Activated CD4-positive, alpha-beta memory T cell treated with anti-CD3 and anti-CD28 coated beads, Interleukin-2, amount 10 ng/mL, durations not matched to agents 7 days and 5 days (primary cell): ENCODE measurements around the gene PACRG. TPM values are rescaled to one million over a fixed set of nuclear protein-coding genes. Genes with fewer than 3 reads are reported as not detected.

Experiments
- CTCF ChIA-PET: fragments of 350-600 bp; sonication (Branson Sonifier 250); formaldehyde crosslinking; loops from one replicate; lab custom pipeline; 2021; ENCODE audit warnings: antibody characterized with exemption, inconsistent platforms; lab: Charles Lee
- POLR2A ChIA-PET: fragments of 350-600 bp; sonication (Branson Sonifier 250); formaldehyde crosslinking; loops from one replicate; lab custom pipeline; 2021; ENCODE audit warnings: antibody characterized with exemption; lab: Charles Lee
- DNase-seq: peaks from one replicate; pipeline ENCODE4 v3.0.0-alpha.2; 2020
- H3K27ac Mint-ChIP-seq: one replicate; pipeline ENCODE4 v1.8.0; 2021; ENCODE audit warnings: mild to moderate bottlenecking, mixed read lengths
- H3K27me3 Mint-ChIP-seq: one replicate; pipeline ENCODE4 v1.8.0; 2021; ENCODE audit warnings: mixed read lengths
- H3K36me3 Mint-ChIP-seq: one replicate; pipeline ENCODE4 v1.8.0; 2021; ENCODE audit warnings: low read depth, mixed read lengths
- H3K4me1 Mint-ChIP-seq: one replicate; pipeline ENCODE4 v1.8.0; 2021; ENCODE audit warnings: mixed read lengths
- H3K4me3 Mint-ChIP-seq: one replicate; pipeline ENCODE4 v1.8.0; 2021; ENCODE audit warnings: mild to moderate bottlenecking, mixed read lengths
- H3K9me3 Mint-ChIP-seq: one replicate; pipeline ENCODE4 v1.8.0; 2021; ENCODE audit warnings: mixed read lengths
- total RNA-seq, 2 experiments: library from RNA; stranded (reverse); gene quantifications; one replicate each; pipeline ENCODE4 v1.2.3, GENCODE V29; 2021

The PACRG gene
- total RNA-seq, 2 experiments from 2014 or later: not detected

- Mint-ChIP-seq H3K27ac (no peak overlapping the region), H3K27me3 (no peaks in the 10 kb centered on the region), H3K4me3 (no peak overlapping the region), H3K9me3 (no peaks in the 10 kb centered on the region), H3K36me3 (no peaks in the 10 kb centered on the region), H3K4me1 (no peaks in the 10 kb centered on the region)
- CTCF ChIA-PET: no interaction called here
- DNase-seq: no peak
- POLR2A ChIA-PET: no interaction called here
Measured at GRCh38 chr6:163083141-163083540, 355.4 kb downstream of the PACRG start.

GRCh38 chr6:163085426-163085825 is 357.7 kb downstream of the PACRG start:
- CTCF ChIA-PET: no interaction called here
- POLR2A ChIA-PET: no interaction called here
- H3K4me1 Mint-ChIP-seq: no peaks in the 10 kb centered on the region
- no peak overlapping the region for H3K4me3 Mint-ChIP-seq
- H3K36me3 Mint-ChIP-seq: no peaks in the 10 kb centered on the region
- H3K27me3 Mint-ChIP-seq: no peaks in the 10 kb centered on the region
- H3K27ac Mint-ChIP-seq: no peak overlapping the region
- H3K9me3 Mint-ChIP-seq: no peaks in the 10 kb centered on the region
- DNase-seq: no peak

GRCh38 chr6:163085861-163086623 is 358.3 kb downstream of the PACRG start:
- ChIA-PET CTCF (no interaction called here), POLR2A (no interaction called here)
- no peaks in the 10 kb centered on the region for H3K36me3 Mint-ChIP-seq

GRCh38 chr6:163086624-163086920 is 358.8 kb downstream of the PACRG start:
- Mint-ChIP-seq H3K27me3 (no peaks in the 10 kb centered on the region), H3K36me3 (no peaks in the 10 kb centered on the region), H3K4me3 (no peak overlapping the region), H3K4me1 (no peaks in the 10 kb centered on the region), H3K27ac (no peak overlapping the region), H3K9me3 (no peaks in the 10 kb centered on the region)
- DNase-seq: no peak
- POLR2A ChIA-PET: no interaction called here
- CTCF ChIA-PET: no interaction called here

More at GRCh38 chr6:163085861-163086623, 358.3 kb downstream of the PACRG start:
- Mint-ChIP-seq H3K4me1 (no peaks in the 10 kb centered on the region), H3K9me3 (no peaks in the 10 kb centered on the region), H3K27ac (no peak overlapping the region), H3K4me3 (no peak overlapping the region), H3K27me3 (no peaks in the 10 kb centered on the region)
- no peak for DNase-seq

GRCh38 chr6:163087981-163088380 is 360.2 kb downstream of the PACRG start:
- no peaks in the 10 kb centered on the region for H3K4me1 Mint-ChIP-seq
- no peaks in the 10 kb centered on the region for H3K9me3 Mint-ChIP-seq
- H3K27ac Mint-ChIP-seq: no peak overlapping the region
- CTCF ChIA-PET: no interaction called here
- POLR2A ChIA-PET: no interaction called here
- H3K27me3 Mint-ChIP-seq: no peaks in the 10 kb centered on the region
- DNase-seq: no peak
- no peaks in the 10 kb centered on the region for H3K36me3 Mint-ChIP-seq
- no peak overlapping the region for H3K4me3 Mint-ChIP-seq

GRCh38 chr6:163092876-163093275 is 365.1 kb downstream of the PACRG start:
- ChIA-PET POLR2A (no interaction called here), CTCF (no interaction called here)
- H3K36me3 Mint-ChIP-seq: no peaks in the 10 kb centered on the region
- no peaks in the 10 kb centered on the region for H3K27me3 Mint-ChIP-seq
- no peaks in the 10 kb centered on the region for H3K4me1 Mint-ChIP-seq
- no peaks in the 10 kb centered on the region for H3K9me3 Mint-ChIP-seq
- H3K27ac Mint-ChIP-seq: no peak overlapping the region
- H3K4me3 Mint-ChIP-seq: no peak overlapping the region
- DNase-seq: no peak

- Mint-ChIP-seq H3K4me1 (no peaks in the 10 kb centered on the region), H3K4me3 (no peak overlapping the region), H3K27ac (no peak overlapping the region), H3K9me3 (peaks cover 2% of the 10 kb centered on the region), H3K36me3 (no peaks in the 10 kb centered on the region), H3K27me3 (no peaks in the 10 kb centered on the region)
- CTCF ChIA-PET: no interaction called here
- DNase-seq: no peak
- POLR2A ChIA-PET: no interaction called here
Measured at GRCh38 chr6:163094881-163095280, 367.1 kb downstream of the PACRG start.

GRCh38 chr6:163095401-163095800 is 367.6 kb downstream of the PACRG start:
- POLR2A ChIA-PET: no interaction called here

GRCh38 chr6:163098827-163099479 is 371.2 kb downstream of the PACRG start:
- ChIA-PET CTCF (no interaction called here), POLR2A (no interaction called here)
- H3K9me3 Mint-ChIP-seq: peaks cover 2% of the 10 kb centered on the region
- no peaks in the 10 kb centered on the region for H3K4me1 Mint-ChIP-seq
- no peaks in the 10 kb centered on the region for H3K36me3 Mint-ChIP-seq
- H3K4me3 Mint-ChIP-seq: no peak overlapping the region
- H3K27ac Mint-ChIP-seq: no peak overlapping the region
- no peaks in the 10 kb centered on the region for H3K27me3 Mint-ChIP-seq
- DNase-seq: no peak

More at GRCh38 chr6:163095401-163095800, 367.6 kb downstream of the PACRG start:
- Mint-ChIP-seq H3K9me3 (peaks cover 2% of the 10 kb centered on the region), H3K27me3 (no peaks in the 10 kb centered on the region), H3K4me1 (no peaks in the 10 kb centered on the region), H3K27ac (no peak overlapping the region), H3K4me3 (no peak overlapping the region), H3K36me3 (no peaks in the 10 kb centered on the region)
- CTCF ChIA-PET: no interaction called here
- DNase-seq: no peak

GRCh38 chr6:163099621-163100171 is 371.9 kb downstream of the PACRG start:
- H3K27ac Mint-ChIP-seq: no peak overlapping the region
- CTCF ChIA-PET: no interaction called here
- H3K27me3 Mint-ChIP-seq: no peaks in the 10 kb centered on the region
- peaks cover 2% of the 10 kb centered on the region for H3K9me3 Mint-ChIP-seq
- H3K4me1 Mint-ChIP-seq: no peaks in the 10 kb centered on the region
- DNase-seq: no peak
- POLR2A ChIA-PET: no interaction called here
- no peaks in the 10 kb centered on the region for H3K36me3 Mint-ChIP-seq
- no peak overlapping the region for H3K4me3 Mint-ChIP-seq

- H3K27ac Mint-ChIP-seq: no peak overlapping the region
- no peak overlapping the region for H3K4me3 Mint-ChIP-seq
- H3K4me1 Mint-ChIP-seq: no peaks in the 10 kb centered on the region
- DNase-seq: no peak
- ChIA-PET CTCF (no interaction called here), POLR2A (no interaction called here)
- peaks cover 2% of the 10 kb centered on the region for H3K9me3 Mint-ChIP-seq
- no peaks in the 10 kb centered on the region for H3K27me3 Mint-ChIP-seq
- H3K36me3 Mint-ChIP-seq: no peaks in the 10 kb centered on the region
Measured at GRCh38 chr6:163100259-163100658, 372.5 kb downstream of the PACRG start.

GRCh38 chr6:163113358-163113962 is 385.7 kb downstream of the PACRG start:
- ChIA-PET CTCF (no interaction called here), POLR2A (no interaction called here)
- H3K36me3 Mint-ChIP-seq: no peaks in the 10 kb centered on the region
- H3K4me3 Mint-ChIP-seq: no peak overlapping the region
- no peaks in the 10 kb centered on the region for H3K27me3 Mint-ChIP-seq
- no peak for DNase-seq
- no peak overlapping the region for H3K27ac Mint-ChIP-seq
- peaks cover 13% of the 10 kb centered on the region for H3K9me3 Mint-ChIP-seq
- no peaks in the 10 kb centered on the region for H3K4me1 Mint-ChIP-seq

GRCh38 chr6:163118941-163119340 is 391.2 kb downstream of the PACRG start:
- ChIA-PET POLR2A (no interaction called here), CTCF (no interaction called here)
- no peaks in the 10 kb centered on the region for H3K4me1 Mint-ChIP-seq
- H3K36me3 Mint-ChIP-seq: no peaks in the 10 kb centered on the region
- H3K9me3 Mint-ChIP-seq: no peaks in the 10 kb centered on the region
- no peak for DNase-seq
- no peak overlapping the region for H3K27ac Mint-ChIP-seq
- no peaks in the 10 kb centered on the region for H3K27me3 Mint-ChIP-seq
- H3K4me3 Mint-ChIP-seq: no peak overlapping the region
